Vagina (tissue), 2 donors: ENCODE data around the gene TENM4.

Source experiments
- POLR2A ChIP-seq, 2 donors: fragments of 450-650 bp; IDR thresholded peaks; one replicate each; pipeline ENCODE4 v1.6.1; 2017; ENCODE audit warnings: antibody characterized with exemption in 2 of 2, mild to moderate bottlenecking in 2 of 2, moderate library complexity in 2 of 2
- POLR2AphosphoS5 ChIP-seq, 2 donors: sonication (generic); formaldehyde crosslinking; IDR thresholded peaks; one replicate each; pipeline ENCODE4 v1.9.0; 2017; ENCODE audit warnings: antibody characterized with exemption in 2 of 2, mild to moderate bottlenecking in 2 of 2, low read depth in 1 of 2; ENCODE audit not compliant: insufficient read depth in 1 of 2
- TF ChIP-seq, protein P1 (sequence below), 3 experiments: fragments of 450-650 bp in 2 of 3; fragments of 200-600 bp in 1 of 3; sonication (generic) in 1 of 3; IDR thresholded peaks; one replicate each; pipeline ENCODE4 v1.5.1; 2017 to 2019; ENCODE audit warnings: antibody characterized with exemption in 3 of 3, mild to moderate bottlenecking in 2 of 3, moderate library complexity in 2 of 3

DNA sequence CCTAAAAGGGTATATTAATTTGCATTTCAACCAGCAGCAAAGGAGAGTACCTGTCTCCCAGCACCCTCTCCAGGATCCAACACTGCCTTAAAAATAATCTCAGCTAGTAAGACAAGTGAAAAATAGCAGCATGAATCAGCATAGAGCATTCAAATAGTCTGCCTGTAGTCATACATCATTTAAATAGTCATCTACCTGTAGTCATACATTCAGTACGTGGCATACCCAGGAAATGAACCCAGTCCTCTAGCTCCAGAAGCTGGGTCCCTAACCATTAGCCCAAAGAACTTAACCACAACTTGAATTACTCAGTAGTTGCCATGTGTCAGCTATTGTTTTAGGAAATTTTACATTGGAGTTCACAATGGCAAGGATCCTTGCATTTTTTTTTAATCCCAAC is 9.3 kb downstream of the TENM4 start:
- TF ChIP-seq, protein P1, sequence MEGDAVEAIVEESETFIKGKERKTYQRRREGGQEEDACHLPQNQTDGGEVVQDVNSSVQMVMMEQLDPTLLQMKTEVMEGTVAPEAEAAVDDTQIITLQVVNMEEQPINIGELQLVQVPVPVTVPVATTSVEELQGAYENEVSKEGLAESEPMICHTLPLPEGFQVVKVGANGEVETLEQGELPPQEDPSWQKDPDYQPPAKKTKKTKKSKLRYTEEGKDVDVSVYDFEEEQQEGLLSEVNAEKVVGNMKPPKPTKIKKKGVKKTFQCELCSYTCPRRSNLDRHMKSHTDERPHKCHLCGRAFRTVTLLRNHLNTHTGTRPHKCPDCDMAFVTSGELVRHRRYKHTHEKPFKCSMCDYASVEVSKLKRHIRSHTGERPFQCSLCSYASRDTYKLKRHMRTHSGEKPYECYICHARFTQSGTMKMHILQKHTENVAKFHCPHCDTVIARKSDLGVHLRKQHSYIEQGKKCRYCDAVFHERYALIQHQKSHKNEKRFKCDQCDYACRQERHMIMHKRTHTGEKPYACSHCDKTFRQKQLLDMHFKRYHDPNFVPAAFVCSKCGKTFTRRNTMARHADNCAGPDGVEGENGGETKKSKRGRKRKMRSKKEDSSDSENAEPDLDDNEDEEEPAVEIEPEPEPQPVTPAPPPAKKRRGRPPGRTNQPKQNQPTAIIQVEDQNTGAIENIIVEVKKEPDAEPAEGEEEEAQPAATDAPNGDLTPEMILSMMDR (IDR thresholded peaks at IDR 0.05), result no peak
- TF ChIP-seq POLR2A (IDR thresholded peaks at IDR 0.05), result no peak
- TF ChIP-seq POLR2AphosphoS5 (IDR thresholded peaks at IDR 0.05; ENCODE audit: insufficient read depth in 1 of 2, low read depth in 1 of 2), result peak in 1 of 2 donors; percentile 19
